ENCODE data around the gene IL36A.

The IL36A gene

GRCh38 chr2:112995346-112995920 is 9.8 kb upstream of the IL36A start:
- H3K79me1 ChIP-seq (replicated peaks; ENCODE audit: low read length, poor library complexity, severe bottlenecking), result no peaks in the 10 kb centered on the region
- H4K91ac ChIP-seq (ENCODE audit: low read length), result no peak overlapping the region
- no peak overlapping the region for H2BK5ac ChIP-seq (ENCODE audit: low read depth, low read length, poor library complexity, severe bottlenecking)
- H2AK5ac ChIP-seq (ENCODE audit: low read length, severe bottlenecking), result no peak overlapping the region
- H2BK15ac ChIP-seq (ENCODE audit: low read depth, poor library complexity, severe bottlenecking), result no peak overlapping the region
- H3K27me3 ChIP-seq (ENCODE audit: control insufficient read depth in 1 of 2, insufficient read depth in 1 of 2, low read length in 2 of 2), result peaks cover 3 to 4% of the 10 kb centered on the region in 2 experiments
- H3K4me2 ChIP-seq (ENCODE audit: low read length, poor library complexity, severe bottlenecking), result no peak overlapping the region
- no peak for DNase-seq
- peaks cover 45% of the 10 kb centered on the region for H3K9me3 ChIP-seq (ENCODE audit: control insufficient read depth, low read length)
- H3K14ac ChIP-seq (ENCODE audit: low read length in 2 of 2), result no peak overlapping the region
- no peaks in the 10 kb centered on the region for H3K36me3 ChIP-seq (ENCODE audit: control insufficient read depth in 1 of 2, insufficient read depth in 2 of 2, low read depth in 1 of 2, low read length in 2 of 2)
- no peak overlapping the region for H3K4ac ChIP-seq (ENCODE audit: low read depth in 1 of 2, low read length in 2 of 2)
- H3K27ac ChIP-seq (ENCODE audit: low read length, poor library complexity, severe bottlenecking), result no peak overlapping the region
- no peak overlapping the region for H4K8ac ChIP-seq (ENCODE audit: low read length)
- no peak overlapping the region for H3K18ac ChIP-seq (ENCODE audit: low read depth in 1 of 2, low read length in 2 of 2)
- H2BK120ac ChIP-seq (ENCODE audit: low read depth, low read length), result no peak overlapping the region
- no peak overlapping the region for H2AFZ ChIP-seq (ENCODE audit: low read depth, low read length)
- H2BK12ac ChIP-seq (ENCODE audit: low read length in 2 of 2), result no peak overlapping the region
- H3K9ac ChIP-seq (ENCODE audit: low read length), result no peak overlapping the region
- H3K4me3 ChIP-seq (ENCODE audit: insufficient read depth in 1 of 2, low read depth in 1 of 2, low read length in 2 of 2), result no peak overlapping the region
- no peak overlapping the region for H3K23ac ChIP-seq (ENCODE audit: low read length in 2 of 2)
- WGBS, result 90% methylated on average over 13 of the region's 14 CpGs
- no peaks in the 10 kb centered on the region for H3K4me1 ChIP-seq (ENCODE audit: control insufficient read depth, insufficient read depth, low read depth, low read length)

GRCh38 chr2:112996635-112997034 is 8.6 kb upstream of the IL36A start:
- WGBS, result 44% methylated on average over 6 of the region's 6 CpGs
- Histone ChIP-seq H3K14ac (ENCODE audit: low read length in 2 of 2) (no peak overlapping the region), H3K9ac (ENCODE audit: low read length) (no peak overlapping the region)

GRCh38 chr2:112997151-112997550 is 8.1 kb upstream of the IL36A start:
- H3K9ac ChIP-seq (ENCODE audit: low read length), result no peak overlapping the region
- H3K36me3 ChIP-seq (ENCODE audit: control insufficient read depth in 1 of 2, insufficient read depth in 2 of 2, low read depth in 1 of 2, low read length in 2 of 2), result no peaks in the 10 kb centered on the region
- no peak overlapping the region for H2BK5ac ChIP-seq (ENCODE audit: low read depth, low read length, poor library complexity, severe bottlenecking)
- H2AK5ac ChIP-seq (ENCODE audit: low read length, severe bottlenecking), result no peak overlapping the region
- H3K23ac ChIP-seq (ENCODE audit: low read length in 2 of 2), result no peak overlapping the region
- H3K4me2 ChIP-seq (ENCODE audit: low read length, poor library complexity, severe bottlenecking), result no peak overlapping the region
- no peak for DNase-seq
- no peak overlapping the region for H2BK120ac ChIP-seq (ENCODE audit: low read depth, low read length)
- peaks cover 3 to 4% of the 10 kb centered on the region in 2 experiments for H3K27me3 ChIP-seq (ENCODE audit: control insufficient read depth in 1 of 2, insufficient read depth in 1 of 2, low read length in 2 of 2)
- H4K91ac ChIP-seq (ENCODE audit: low read length), result no peak overlapping the region
- H2BK12ac ChIP-seq (ENCODE audit: low read length in 2 of 2), result no peak overlapping the region
- H3K79me1 ChIP-seq (replicated peaks; ENCODE audit: low read length, poor library complexity, severe bottlenecking), result no peaks in the 10 kb centered on the region
- H3K4me3 ChIP-seq (ENCODE audit: insufficient read depth in 1 of 2, low read depth in 1 of 2, low read length in 2 of 2), result no peak overlapping the region
- no peak overlapping the region for H2AFZ ChIP-seq (ENCODE audit: low read depth, low read length)
- H3K4me1 ChIP-seq (ENCODE audit: control insufficient read depth, insufficient read depth, low read depth, low read length), result no peaks in the 10 kb centered on the region
- no CpG with 5 or more reads among the region's 1 CpG for WGBS
- peaks cover 55% of the 10 kb centered on the region for H3K9me3 ChIP-seq (ENCODE audit: control insufficient read depth, low read length)
- no peak overlapping the region for H2BK15ac ChIP-seq (ENCODE audit: low read depth, poor library complexity, severe bottlenecking)
- no peak overlapping the region for H3K18ac ChIP-seq (ENCODE audit: low read depth in 1 of 2, low read length in 2 of 2)
- H3K14ac ChIP-seq (ENCODE audit: low read length in 2 of 2), result no peak overlapping the region
- H4K8ac ChIP-seq (ENCODE audit: low read length), result no peak overlapping the region
- H3K4ac ChIP-seq (ENCODE audit: low read depth in 1 of 2, low read length in 2 of 2), result no peak overlapping the region
- H3K27ac ChIP-seq (ENCODE audit: low read length, poor library complexity, severe bottlenecking), result no peak overlapping the region

More at GRCh38 chr2:112996635-112997034, 8.6 kb upstream of the IL36A start:
- Histone ChIP-seq H2BK15ac (ENCODE audit: low read depth, poor library complexity, severe bottlenecking) (no peak overlapping the region), H3K4me3 (ENCODE audit: insufficient read depth in 1 of 2, low read depth in 1 of 2, low read length in 2 of 2) (no peak overlapping the region), H2BK12ac (ENCODE audit: low read length in 2 of 2) (no peak overlapping the region), H2BK5ac (ENCODE audit: low read depth, low read length, poor library complexity, severe bottlenecking) (no peak overlapping the region), H2AK5ac (ENCODE audit: low read length, severe bottlenecking) (no peak overlapping the region), H3K27ac (ENCODE audit: low read length, poor library complexity, severe bottlenecking) (no peak overlapping the region), H3K4me1 (ENCODE audit: control insufficient read depth, insufficient read depth, low read depth, low read length) (no peaks in the 10 kb centered on the region), H3K23ac (ENCODE audit: low read length in 2 of 2) (no peak overlapping the region), H3K4ac (ENCODE audit: low read depth in 1 of 2, low read length in 2 of 2) (no peak overlapping the region), H3K27me3 (ENCODE audit: control insufficient read depth in 1 of 2, insufficient read depth in 1 of 2, low read length in 2 of 2) (peaks cover 3 to 4% of the 10 kb centered on the region in 2 experiments), H4K91ac (ENCODE audit: low read length) (no peak overlapping the region), H2AFZ (ENCODE audit: low read depth, low read length) (no peak overlapping the region), H3K36me3 (ENCODE audit: control insufficient read depth in 1 of 2, insufficient read depth in 2 of 2, low read depth in 1 of 2, low read length in 2 of 2) (no peaks in the 10 kb centered on the region), H3K79me1 (replicated peaks; ENCODE audit: low read length, poor library complexity, severe bottlenecking) (no peaks in the 10 kb centered on the region), H3K4me2 (ENCODE audit: low read length, poor library complexity, severe bottlenecking) (no peak overlapping the region), H3K18ac (ENCODE audit: low read depth in 1 of 2, low read length in 2 of 2) (no peak overlapping the region), H2BK120ac (ENCODE audit: low read depth, low read length) (no peak overlapping the region), H4K8ac (ENCODE audit: low read length) (no peak overlapping the region), H3K9me3 (ENCODE audit: control insufficient read depth, low read length) (peaks cover 56% of the 10 kb centered on the region)
- DNase-seq, result no peak

GRCh38 chr2:113000436-113000835 is 4.8 kb upstream of the IL36A start:
- Histone ChIP-seq H3K4me3 (ENCODE audit: insufficient read depth in 1 of 2, low read depth in 1 of 2, low read length in 2 of 2) (no peak overlapping the region), H3K4me2 (ENCODE audit: low read length, poor library complexity, severe bottlenecking) (no peak overlapping the region), H3K9ac (ENCODE audit: low read length) (no peak overlapping the region), H2BK5ac (ENCODE audit: low read depth, low read length, poor library complexity, severe bottlenecking) (no peak overlapping the region), H2AK5ac (ENCODE audit: low read length, severe bottlenecking) (no peak overlapping the region), H4K8ac (ENCODE audit: low read length) (no peak overlapping the region), H2AFZ (ENCODE audit: low read depth, low read length) (no peak overlapping the region), H2BK12ac (ENCODE audit: low read length in 2 of 2) (no peak overlapping the region), H3K18ac (ENCODE audit: low read depth in 1 of 2, low read length in 2 of 2) (no peak overlapping the region), H3K4ac (ENCODE audit: low read depth in 1 of 2, low read length in 2 of 2) (no peak overlapping the region), H2BK15ac (ENCODE audit: low read depth, poor library complexity, severe bottlenecking) (no peak overlapping the region), H3K23ac (ENCODE audit: low read length in 2 of 2) (no peak overlapping the region), H3K36me3 (ENCODE audit: control insufficient read depth in 1 of 2, insufficient read depth in 2 of 2, low read depth in 1 of 2, low read length in 2 of 2) (no peaks in the 10 kb centered on the region), H3K4me1 (ENCODE audit: control insufficient read depth, insufficient read depth, low read depth, low read length) (no peaks in the 10 kb centered on the region), H3K27me3 (ENCODE audit: control insufficient read depth in 1 of 2, insufficient read depth in 1 of 2, low read length in 2 of 2) (peaks cover 4 to 5% of the 10 kb centered on the region in 2 experiments), H3K27ac (ENCODE audit: low read length, poor library complexity, severe bottlenecking) (no peak overlapping the region), H2BK120ac (ENCODE audit: low read depth, low read length) (no peak overlapping the region), H3K79me1 (replicated peaks; ENCODE audit: low read length, poor library complexity, severe bottlenecking) (no peaks in the 10 kb centered on the region), H3K9me3 (ENCODE audit: control insufficient read depth, low read length) (peaks cover 45% of the 10 kb centered on the region), H4K91ac (ENCODE audit: low read length) (no peak overlapping the region), H3K14ac (ENCODE audit: low read length in 2 of 2) (no peak overlapping the region)
- DNase-seq, result no peak
- WGBS, result no CpG with 5 or more reads among the region's 1 CpG
